CD4-positive, alpha-beta T cell treated with Interleukin-15 for 4 hours (primary cell): Measurements from ENCODE around the gene ANO4.
"Not testable (repeated sequence)": the region's sequence is repeated elsewhere in the genome, so short reads cannot be mapped to it uniquely, and the experiment has no call there.

Experiments
- DNase-seq: peaks from one replicate; pipeline ENCODE4 v3.0.0-alpha.2; 2020; ENCODE audit warnings: low spot score

The ANO4 gene

GRCh38 chr12:101045486-101046464 is 251.2 kb downstream of the ANO4 start:
- DNase-seq = no peak

GRCh38 chr12:101047652-101048051 is 253.1 kb downstream of the ANO4 start:
- no peak for DNase-seq

GRCh38 chr12:101050631-101051030 is 256.1 kb downstream of the ANO4 start:
- no peak for DNase-seq

GRCh38 chr12:101051151-101051550 is 256.6 kb downstream of the ANO4 start:
- no peak for DNase-seq

GRCh38 chr12:101051901-101052550 is 257.4 kb downstream of the ANO4 start:
- no peak for DNase-seq

GRCh38 chr12:101053203-101053602 is 258.6 kb downstream of the ANO4 start:
- DNase-seq = no peak

- DNase-seq = no peak
Observed at GRCh38 chr12:101055940-101056339, 261.4 kb downstream of the ANO4 start.

GRCh38 chr12:101062508-101062907 is 267.9 kb downstream of the ANO4 start:
- not testable (repeated sequence) for DNase-seq

- DNase-seq = no peak
Observed at GRCh38 chr12:101064721-101065120, 270.1 kb downstream of the ANO4 start.

GRCh38 chr12:101066489-101066888 is 271.9 kb downstream of the ANO4 start:
- no peak for DNase-seq

GRCh38 chr12:101068402-101068801 is 273.8 kb downstream of the ANO4 start:
- DNase-seq = no peak

GRCh38 chr12:101068836-101069235 is 274.3 kb downstream of the ANO4 start:
- no peak for DNase-seq

GRCh38 chr12:101074940-101075680 is 280.5 kb downstream of the ANO4 start:
- no peak for DNase-seq

- DNase-seq = no peak
Observed at GRCh38 chr12:101076921-101077320, 282.3 kb downstream of the ANO4 start.

- DNase-seq = no peak
Observed at GRCh38 chr12:101077791-101078528, 283.4 kb downstream of the ANO4 start.

GRCh38 chr12:101078536-101079285 is 284.1 kb downstream of the ANO4 start:
- no peak for DNase-seq

GRCh38 chr12:101082706-101083105 is 288.1 kb downstream of the ANO4 start:
- no peak for DNase-seq

- DNase-seq = no peak
Observed at GRCh38 chr12:101086490-101087135, 292.0 kb downstream of the ANO4 start.

- no peak for DNase-seq
Observed at GRCh38 chr12:101087920-101088319, 293.3 kb downstream of the ANO4 start.

- DNase-seq = no peak
Observed at GRCh38 chr12:101089271-101089670, 294.7 kb downstream of the ANO4 start.

GRCh38 chr12:101090222-101090621 is 295.6 kb downstream of the ANO4 start:
- DNase-seq = not testable (repeated sequence)
